PFSK-1 (cell line): ENCODE measurements around the gene MBD3L2.

Source experiments
- FOXP2 ChIP-seq: optimal IDR thresholded peaks from 2 replicates; pipeline ENCODE3; 2011; ENCODE audit warnings: borderline replicate concordance, control low read depth, inconsistent platforms; ENCODE audit not compliant: insufficient read depth; ENCODE audit errors: extremely low read length, extremely low read depth
- POLR2AphosphoS5 ChIP-seq: IDR thresholded peaks from 2 replicates; pipeline ENCODE4 v1.6.1; 2012; ENCODE audit warnings: low read depth, mild to moderate bottlenecking, control low read depth, low read length, moderate library complexity
- SIN3A ChIP-seq: IDR thresholded peaks from 2 replicates; pipeline ENCODE4 v1.6.1; 2012; ENCODE audit warnings: mild to moderate bottlenecking, low read length, moderate library complexity, borderline replicate concordance; ENCODE audit not compliant: insufficient read depth
- TAF1 ChIP-seq: IDR thresholded peaks from 2 replicates; pipeline ENCODE4 v1.6.1; 2012; ENCODE audit warnings: low read length, control low read depth, borderline replicate concordance; ENCODE audit not compliant: insufficient read depth
- TF ChIP-seq, protein P1 (sequence below), 2 experiments: IDR thresholded peaks; 2 replicates each; pipeline versions ENCODE4 v1.6.1 to v1.8.0; 2011 to 2012; ENCODE audit warnings: low read depth in 2 of 2, low read length in 2 of 2, control low read depth in 1 of 2, inconsistent platforms in 1 of 2, mild to moderate bottlenecking in 1 of 2, moderate library complexity in 1 of 2; ENCODE audit not compliant: insufficient read depth in 1 of 2

DNA sequence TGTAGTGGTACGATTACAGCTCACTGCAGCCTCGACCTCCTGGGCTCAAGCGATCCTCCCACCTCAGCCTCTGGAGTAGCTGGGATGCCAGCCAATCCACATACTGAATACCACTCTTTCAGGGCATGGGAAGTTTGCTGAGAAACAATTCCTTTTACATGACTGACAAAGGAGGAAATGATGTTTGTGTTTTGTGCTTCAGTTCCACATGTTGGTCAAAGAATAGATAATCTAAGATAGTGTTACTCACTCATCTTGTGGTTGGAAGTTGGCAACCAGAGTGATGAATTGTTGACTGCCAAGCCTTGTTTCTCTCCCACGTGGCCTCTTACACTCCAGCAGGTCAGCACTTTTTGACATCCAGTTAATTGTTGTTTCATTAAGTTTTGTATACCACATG is 35.4 kb upstream of the MBD3L2 start:
- TF ChIP-seq POLR2AphosphoS5 (no peak), TAF1 (no peak), SIN3A (no peak), FOXP2 (no peak)
- TF ChIP-seq, protein P1, sequence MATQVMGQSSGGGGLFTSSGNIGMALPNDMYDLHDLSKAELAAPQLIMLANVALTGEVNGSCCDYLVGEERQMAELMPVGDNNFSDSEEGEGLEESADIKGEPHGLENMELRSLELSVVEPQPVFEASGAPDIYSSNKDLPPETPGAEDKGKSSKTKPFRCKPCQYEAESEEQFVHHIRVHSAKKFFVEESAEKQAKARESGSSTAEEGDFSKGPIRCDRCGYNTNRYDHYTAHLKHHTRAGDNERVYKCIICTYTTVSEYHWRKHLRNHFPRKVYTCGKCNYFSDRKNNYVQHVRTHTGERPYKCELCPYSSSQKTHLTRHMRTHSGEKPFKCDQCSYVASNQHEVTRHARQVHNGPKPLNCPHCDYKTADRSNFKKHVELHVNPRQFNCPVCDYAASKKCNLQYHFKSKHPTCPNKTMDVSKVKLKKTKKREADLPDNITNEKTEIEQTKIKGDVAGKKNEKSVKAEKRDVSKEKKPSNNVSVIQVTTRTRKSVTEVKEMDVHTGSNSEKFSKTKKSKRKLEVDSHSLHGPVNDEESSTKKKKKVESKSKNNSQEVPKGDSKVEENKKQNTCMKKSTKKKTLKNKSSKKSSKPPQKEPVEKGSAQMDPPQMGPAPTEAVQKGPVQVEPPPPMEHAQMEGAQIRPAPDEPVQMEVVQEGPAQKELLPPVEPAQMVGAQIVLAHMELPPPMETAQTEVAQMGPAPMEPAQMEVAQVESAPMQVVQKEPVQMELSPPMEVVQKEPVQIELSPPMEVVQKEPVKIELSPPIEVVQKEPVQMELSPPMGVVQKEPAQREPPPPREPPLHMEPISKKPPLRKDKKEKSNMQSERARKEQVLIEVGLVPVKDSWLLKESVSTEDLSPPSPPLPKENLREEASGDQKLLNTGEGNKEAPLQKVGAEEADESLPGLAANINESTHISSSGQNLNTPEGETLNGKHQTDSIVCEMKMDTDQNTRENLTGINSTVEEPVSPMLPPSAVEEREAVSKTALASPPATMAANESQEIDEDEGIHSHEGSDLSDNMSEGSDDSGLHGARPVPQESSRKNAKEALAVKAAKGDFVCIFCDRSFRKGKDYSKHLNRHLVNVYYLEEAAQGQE (IDR thresholded peaks at IDR 0.05; ENCODE audit: insufficient read depth in 1 of 2, low read depth in 2 of 2, low read length in 2 of 2) = no peak
